ENCODE results near the gene ST8SIA6. TPM values are rescaled to one million over a fixed set of nuclear protein-coding genes. Genes with fewer than 3 reads are reported as not detected.
A peak's percentile ranks its signal among the peaks of the same experiment; 100 is the strongest.

Gene ST8SIA6
- total RNA-seq, 2 experiments from 2014 or later, result not detected

GRCh38 chr10:17431871-17432311, 22.5 kb downstream of the ST8SIA6 start:
- H2AFZ ChIP-seq (ENCODE audit: low read length), result no peak overlapping the region
- no TSS peak for BruUV-seq (replicated peaks)

DNA sequence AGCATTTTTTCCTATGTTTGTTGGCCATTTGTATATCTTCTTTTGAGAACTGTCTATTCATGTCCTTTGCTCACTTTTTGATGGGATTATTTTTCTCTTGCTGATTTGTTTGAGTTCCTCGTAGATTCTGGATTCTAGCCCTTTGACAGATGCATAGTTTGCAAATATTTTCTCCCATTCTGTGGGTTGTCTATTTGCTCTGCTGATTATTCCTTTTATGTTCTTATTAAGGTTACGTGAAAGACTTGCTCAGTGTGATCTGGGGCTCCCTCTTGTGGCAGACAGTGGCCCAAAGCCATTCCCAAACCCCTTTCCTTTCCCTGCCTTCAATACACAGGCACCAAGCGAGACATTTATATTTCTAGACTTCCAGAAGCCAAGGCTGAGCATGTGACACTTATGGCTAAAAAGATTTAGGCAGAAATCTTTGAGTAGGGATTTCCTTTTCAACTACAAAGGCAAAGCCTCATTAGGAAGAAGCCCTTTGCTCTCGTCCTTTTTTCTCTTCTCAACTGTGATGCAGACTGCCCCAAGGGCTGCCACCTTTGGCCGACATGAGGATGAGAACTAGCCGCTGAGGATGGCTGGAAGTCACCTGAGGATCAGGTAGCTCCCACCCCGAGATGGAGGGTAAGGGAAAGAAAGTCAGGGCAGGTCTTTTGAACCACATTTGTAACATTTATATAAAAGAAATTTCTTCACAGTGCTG, 23.6 kb downstream of the ST8SIA6 start:
- Histone ChIP-seq H3K4me3 (ENCODE audit: low read depth, low read length, poor library complexity, severe bottlenecking) (no peak overlapping the region), H3K79me2 (ENCODE audit: insufficient read depth, low read depth, low read length) (no peaks in the 10 kb centered on the region), H2AFZ (ENCODE audit: low read length) (no peak overlapping the region), H3K9me2 (ENCODE audit: insufficient read depth, low read length) (no peaks in the 10 kb centered on the region), H4K20me1 (ENCODE audit: insufficient read depth, low read length) (no peaks in the 10 kb centered on the region), H3K36me3 (ENCODE audit: insufficient read depth, low read length) (no peaks in the 10 kb centered on the region), H3K4me2 (ENCODE audit: low read length) (no peak overlapping the region), H3K27ac (ENCODE audit: low read depth, low read length, poor library complexity, severe bottlenecking) (no peak overlapping the region), H3K9me3 (ENCODE audit: low read length) (no peaks in the 10 kb centered on the region), H3K4me1 (ENCODE audit: insufficient read depth, low read length, poor library complexity, severe bottlenecking) (no peaks in the 10 kb centered on the region)
- DNase-seq (ENCODE audit: low spot score), result peak; percentile 40
- BruUV-seq (replicated peaks), result no TSS peak
- ChIA-PET POLR2A (no interaction called here), CTCF (ENCODE audit: unreplicated experiment) (no interaction called here)
- TF ChIP-seq, protein P1, sequence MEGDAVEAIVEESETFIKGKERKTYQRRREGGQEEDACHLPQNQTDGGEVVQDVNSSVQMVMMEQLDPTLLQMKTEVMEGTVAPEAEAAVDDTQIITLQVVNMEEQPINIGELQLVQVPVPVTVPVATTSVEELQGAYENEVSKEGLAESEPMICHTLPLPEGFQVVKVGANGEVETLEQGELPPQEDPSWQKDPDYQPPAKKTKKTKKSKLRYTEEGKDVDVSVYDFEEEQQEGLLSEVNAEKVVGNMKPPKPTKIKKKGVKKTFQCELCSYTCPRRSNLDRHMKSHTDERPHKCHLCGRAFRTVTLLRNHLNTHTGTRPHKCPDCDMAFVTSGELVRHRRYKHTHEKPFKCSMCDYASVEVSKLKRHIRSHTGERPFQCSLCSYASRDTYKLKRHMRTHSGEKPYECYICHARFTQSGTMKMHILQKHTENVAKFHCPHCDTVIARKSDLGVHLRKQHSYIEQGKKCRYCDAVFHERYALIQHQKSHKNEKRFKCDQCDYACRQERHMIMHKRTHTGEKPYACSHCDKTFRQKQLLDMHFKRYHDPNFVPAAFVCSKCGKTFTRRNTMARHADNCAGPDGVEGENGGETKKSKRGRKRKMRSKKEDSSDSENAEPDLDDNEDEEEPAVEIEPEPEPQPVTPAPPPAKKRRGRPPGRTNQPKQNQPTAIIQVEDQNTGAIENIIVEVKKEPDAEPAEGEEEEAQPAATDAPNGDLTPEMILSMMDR (conservative IDR thresholded peaks at IDR 0.05; ENCODE audit: low read length), result peak; percentile 86
- no peak for TF ChIP-seq EZH2phosphoT487 (IDR thresholded peaks at IDR 0.05; ENCODE audit: borderline replicate concordance, low read depth, low read length)
- intact Hi-C loops (cut with micrococcal nuclease; ENCODE audit: unreplicated experiment), result loop anchor here (2.0 to 5.0 kb wide), 2 partner anchors 588 to 604 kb away; no protein-coding TSS in a partner anchor

More at GRCh38 chr10:17431871-17432311, 22.5 kb downstream of the ST8SIA6 start:
- no peaks in the 10 kb centered on the region for H3K36me3 ChIP-seq (ENCODE audit: insufficient read depth, low read length)
- no peaks in the 10 kb centered on the region for H3K9me3 ChIP-seq (ENCODE audit: low read length)
- H3K79me2 ChIP-seq (ENCODE audit: insufficient read depth, low read depth, low read length), result no peaks in the 10 kb centered on the region
- H3K9me2 ChIP-seq (ENCODE audit: insufficient read depth, low read length), result no peaks in the 10 kb centered on the region
- no peaks in the 10 kb centered on the region for H3K4me1 ChIP-seq (ENCODE audit: insufficient read depth, low read length, poor library complexity, severe bottlenecking)
- CTCF ChIA-PET (ENCODE audit: unreplicated experiment), result interaction anchor here (0.5 kb wide), 1 partner anchor 14 kb away, joined by 14 read pairs; no protein-coding TSS in a partner anchor
- no peaks in the 10 kb centered on the region for H4K20me1 ChIP-seq (ENCODE audit: insufficient read depth, low read length)
- TF ChIP-seq, protein P1 (conservative IDR thresholded peaks at IDR 0.05; ENCODE audit: low read length), result no peak
- no peak for TF ChIP-seq EZH2phosphoT487 (IDR thresholded peaks at IDR 0.05; ENCODE audit: borderline replicate concordance, low read depth, low read length)
- no peak overlapping the region for H3K4me2 ChIP-seq (ENCODE audit: low read length)
- intact Hi-C loops (cut with micrococcal nuclease; ENCODE audit: unreplicated experiment), result loop anchor here (2.0 to 5.0 kb wide), 2 partner anchors 589 to 605 kb away; no protein-coding TSS in a partner anchor
- no peak overlapping the region for H3K4me3 ChIP-seq (ENCODE audit: low read depth, low read length, poor library complexity, severe bottlenecking)
- POLR2A ChIA-PET, result interaction anchor here (0.6 to 0.7 kb wide), 3 partner anchors 10 to 1796 kb away, joined by 3 read pairs; no protein-coding TSS in a partner anchor
- H3K27ac ChIP-seq (ENCODE audit: low read depth, low read length, poor library complexity, severe bottlenecking), result no peak overlapping the region
- DNase-seq (ENCODE audit: low spot score), result no peak

DNA sequence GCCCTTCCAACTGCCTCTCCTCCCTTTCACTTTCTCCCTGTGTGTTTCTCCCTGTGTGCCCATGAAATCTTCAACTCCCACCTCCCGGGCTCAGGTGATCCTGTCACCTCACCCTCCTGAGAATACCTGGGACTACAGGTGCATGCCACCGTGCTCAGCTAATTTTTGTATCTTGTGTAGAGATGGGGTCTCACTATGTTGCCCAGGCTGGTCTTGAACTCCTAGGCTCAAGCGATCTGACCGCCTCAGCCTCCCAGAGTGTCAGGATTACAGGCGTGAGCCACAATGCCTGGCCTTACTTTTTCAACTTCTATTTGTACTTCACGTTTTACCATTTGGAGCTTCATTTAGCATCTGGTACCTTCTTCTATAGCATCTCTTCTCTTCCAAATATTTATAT, 24.9 kb downstream of the ST8SIA6 start:
- TF ChIP-seq EZH2phosphoT487 (IDR thresholded peaks at IDR 0.05; ENCODE audit: borderline replicate concordance, low read depth, low read length), result no peak
- TF ChIP-seq, protein P1 (conservative IDR thresholded peaks at IDR 0.05; ENCODE audit: low read length), result no peak
- Histone ChIP-seq H3K27ac (ENCODE audit: low read depth, low read length, poor library complexity, severe bottlenecking) (no peak overlapping the region), H3K79me2 (ENCODE audit: insufficient read depth, low read depth, low read length) (no peaks in the 10 kb centered on the region), H3K9me3 (ENCODE audit: low read length) (no peaks in the 10 kb centered on the region), H3K4me2 (ENCODE audit: low read length) (no peak overlapping the region), H3K9me2 (ENCODE audit: insufficient read depth, low read length) (no peaks in the 10 kb centered on the region), H3K4me3 (ENCODE audit: low read depth, low read length, poor library complexity, severe bottlenecking) (no peak overlapping the region), H3K36me3 (ENCODE audit: insufficient read depth, low read length) (no peaks in the 10 kb centered on the region), H3K4me1 (ENCODE audit: insufficient read depth, low read length, poor library complexity, severe bottlenecking) (no peaks in the 10 kb centered on the region), H2AFZ (ENCODE audit: low read length) (no peak overlapping the region), H4K20me1 (ENCODE audit: insufficient read depth, low read length) (no peaks in the 10 kb centered on the region)
- BruUV-seq (replicated peaks), result no TSS peak
- ChIA-PET POLR2A (no interaction called here), CTCF (ENCODE audit: unreplicated experiment) (no interaction called here)
- intact Hi-C loops (cut with micrococcal nuclease; ENCODE audit: unreplicated experiment), result no loop called here
- no peak for DNase-seq (ENCODE audit: low spot score)
